Right lung (tissue), 10 donors: ENCODE data around the gene MCCD1. TPM values are rescaled to one million over a fixed set of nuclear protein-coding genes. Genes with fewer than 3 reads are reported as not detected.
"Not testable (repeated sequence)": the region's sequence is repeated elsewhere in the genome, so short reads cannot be mapped to it uniquely, and the experiment has no call there.

Experiments
- DNase-seq, 2 donors: peaks; one replicate each; pipeline ENCODE4 v3.0.0-alpha.2; 2013
- long read RNA-seq, 8 donors: transcript quantifications; one replicate each; lab custom pipeline, GENCODE V29; 2026
- polyA plus RNA-seq, 5 donors: library from polyadenylated mRNA; unstranded; fragments of 120-200 nt; gene quantifications; one replicate each; pipeline versions ENCODE4 v1.2.1 to v1.2.3, GENCODE V29; 2013; ENCODE audit warnings: inconsistent platforms in 1 of 5, low replicate concordance in 1 of 5; ENCODE audit not compliant: insufficient read length in 5 of 5, insufficient read depth in 1 of 5

Gene MCCD1, protein sequence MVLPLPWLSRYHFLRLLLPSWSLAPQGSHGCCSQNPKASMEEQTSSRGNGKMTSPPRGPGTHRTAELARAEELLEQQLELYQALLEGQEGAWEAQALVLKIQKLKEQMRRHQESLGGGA
- under 1 TPM in 1 of 5 donors, not detected in 4; 0.16 TPM for polyA plus RNA-seq
- long read RNA-seq, donor 1: 0 reads
- long read RNA-seq, donor 2: 0 reads
- long read RNA-seq, donor 3: 0 reads
- long read RNA-seq, donor 4: 0 reads
- long read RNA-seq, donor 5: 0 reads
- long read RNA-seq, donor 6: 0 reads
- long read RNA-seq, donor 7: 0 reads
- long read RNA-seq, donor 8, partial matches to known transcripts: 8 of 8 reads
- long read RNA-seq, donor 8, other reads (novel, unspliced or antisense): 0 of 8 reads

DNA sequence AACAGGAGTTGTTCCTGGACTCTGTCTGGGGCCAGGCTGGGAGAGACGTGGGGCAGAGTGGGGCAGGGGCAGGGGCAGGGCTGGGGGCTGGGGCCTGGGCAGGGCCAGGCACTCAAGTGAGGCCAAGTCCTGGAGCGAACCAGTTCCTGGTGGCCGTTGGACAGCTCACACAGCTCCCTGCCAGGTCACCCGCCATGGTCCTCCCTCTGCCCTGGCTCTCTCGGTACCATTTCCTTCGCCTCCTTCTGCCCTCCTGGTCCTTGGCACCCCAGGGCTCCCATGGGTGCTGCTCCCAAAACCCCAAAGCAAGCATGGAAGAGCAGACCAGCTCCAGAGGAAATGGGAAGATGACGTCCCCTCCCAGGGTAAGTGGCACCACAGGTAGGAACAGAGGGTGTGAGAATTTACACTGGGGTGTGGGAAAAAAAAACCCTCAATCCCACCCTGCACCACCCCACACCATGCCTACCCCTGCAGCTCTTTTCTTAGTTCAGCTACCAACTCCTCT lies at the start of gene MCCD1:
TSS of gene MCCD1 (plus strand) at position 142 of the 508 bp plus-strand sequence. CDS start at position 195, 53 bp downstream.
- no peak for DNase-seq

DNA sequence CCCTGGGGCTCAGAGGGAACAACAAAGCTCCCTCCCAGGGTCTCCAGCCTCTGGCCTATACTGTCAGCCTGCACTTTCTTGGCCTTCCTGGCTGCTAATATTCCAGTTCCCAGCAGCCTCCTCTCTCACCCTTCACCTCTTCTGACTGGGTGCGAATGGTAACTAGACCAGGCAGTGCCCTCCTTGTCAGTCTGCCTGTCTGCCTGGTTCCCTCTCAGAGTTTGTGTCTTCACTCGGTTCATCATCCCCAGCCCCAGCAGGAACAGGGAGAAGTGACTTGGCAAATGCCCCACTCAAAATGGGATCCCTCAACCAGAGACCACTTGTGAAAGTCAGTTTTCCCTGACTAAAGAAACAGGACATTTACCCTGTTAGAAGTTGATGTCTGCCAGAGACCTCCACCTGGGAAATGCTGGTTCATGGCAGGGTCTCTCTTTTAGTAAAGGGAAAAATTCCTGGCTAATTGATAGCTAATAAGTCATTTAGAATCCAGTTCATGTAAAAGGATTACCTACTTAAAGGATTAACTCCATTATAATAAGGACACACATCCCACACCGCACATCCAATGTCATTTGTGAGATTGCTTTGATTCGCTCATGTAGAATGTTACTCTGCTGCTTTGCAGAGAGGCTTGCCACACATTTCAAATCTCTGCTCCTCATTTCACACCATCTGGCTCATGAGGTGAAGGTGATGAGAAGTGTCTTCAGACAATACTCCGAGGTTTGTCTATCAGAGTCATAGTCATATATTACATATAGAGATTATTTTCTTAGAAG lies 49.4 kb upstream of the MCCD1 start:
- no peak for DNase-seq

DNA sequence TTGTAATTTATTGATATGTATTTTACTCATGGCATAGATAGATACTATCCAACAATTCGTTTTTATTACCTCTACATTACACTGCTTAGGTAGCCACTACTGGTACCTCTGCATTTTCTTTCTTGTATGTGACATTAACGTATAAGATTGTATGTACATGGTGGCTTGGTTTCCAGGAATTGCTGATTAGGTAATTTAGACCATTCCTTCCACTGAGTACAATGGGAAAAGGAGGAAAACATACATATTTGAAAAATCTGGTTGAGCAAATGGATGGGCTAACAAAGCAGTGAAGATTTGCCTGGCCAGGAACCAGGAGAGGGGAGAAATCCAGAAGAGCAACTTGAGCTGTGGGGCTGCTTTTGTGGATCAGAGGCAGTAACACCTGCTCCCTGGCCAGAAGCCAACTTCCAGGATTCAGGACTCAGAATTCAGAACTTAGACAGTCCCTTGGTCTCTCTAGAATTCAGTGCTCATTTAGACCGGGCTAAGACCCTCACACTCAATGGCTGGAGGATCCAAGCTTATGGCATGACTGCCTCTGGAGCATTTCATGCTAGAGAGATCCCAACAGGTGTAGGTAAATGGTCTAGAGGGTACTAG lies 48.7 kb upstream of the MCCD1 start:
- DNase-seq: no peak

DNA sequence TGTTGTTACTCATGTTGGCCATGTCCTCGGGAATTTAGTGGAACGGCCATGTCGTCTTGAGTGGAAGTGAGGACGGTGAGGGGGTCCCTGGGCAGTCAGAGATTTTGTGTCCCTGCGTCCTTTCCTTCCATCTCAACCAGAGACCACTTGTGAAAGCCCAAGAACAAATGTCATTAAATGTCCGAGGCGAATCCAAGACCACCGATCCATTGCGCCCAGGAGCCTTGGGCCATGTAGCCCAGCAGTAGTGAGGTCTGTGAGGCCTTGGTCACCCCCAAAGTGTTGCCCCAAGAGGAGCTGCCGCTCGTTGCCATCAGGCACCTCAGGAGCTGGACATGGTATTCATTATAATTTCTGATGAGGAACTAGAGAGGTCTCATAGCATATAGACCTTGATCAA lies 48.2 kb upstream of the MCCD1 start:
- no peak for DNase-seq

DNA sequence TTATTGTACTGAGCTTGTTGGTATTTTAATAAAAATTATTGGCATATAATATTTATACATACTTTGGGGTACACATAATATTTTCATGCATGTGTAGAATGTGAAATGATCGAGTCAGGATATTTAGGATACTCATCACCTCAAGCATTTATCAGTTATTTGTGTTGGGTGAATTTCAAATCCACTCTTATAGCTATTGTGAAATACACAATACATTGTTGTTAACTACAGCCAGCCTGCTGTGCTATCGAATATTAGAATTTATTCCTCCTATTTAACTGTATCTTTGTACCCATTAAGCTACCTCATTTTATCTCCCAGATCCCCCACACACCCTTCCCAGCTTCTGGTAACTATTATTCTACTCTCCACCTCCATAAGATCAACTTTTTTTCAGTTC lies 45.4 kb upstream of the MCCD1 start:
- no peak for DNase-seq

DNA sequence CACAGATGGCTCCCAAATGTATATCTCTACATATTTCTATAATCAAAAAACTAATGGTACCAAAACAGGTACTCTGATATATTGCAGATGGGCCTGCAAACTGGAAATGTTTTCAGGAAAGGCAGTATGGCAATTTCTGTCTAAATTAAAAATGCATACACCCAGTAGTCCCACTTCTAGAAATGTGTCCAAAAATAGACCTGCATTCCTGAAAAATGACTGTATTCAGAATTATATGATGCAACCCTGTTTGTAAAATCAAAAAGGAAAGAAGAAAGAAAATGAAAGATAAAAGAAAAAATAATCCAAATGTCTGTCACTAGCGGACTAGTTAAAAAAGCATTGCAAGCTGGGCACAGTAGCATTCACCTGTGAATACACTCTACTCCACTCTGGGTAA lies 43.7 kb upstream of the MCCD1 start:
- no peak for DNase-seq

DNA sequence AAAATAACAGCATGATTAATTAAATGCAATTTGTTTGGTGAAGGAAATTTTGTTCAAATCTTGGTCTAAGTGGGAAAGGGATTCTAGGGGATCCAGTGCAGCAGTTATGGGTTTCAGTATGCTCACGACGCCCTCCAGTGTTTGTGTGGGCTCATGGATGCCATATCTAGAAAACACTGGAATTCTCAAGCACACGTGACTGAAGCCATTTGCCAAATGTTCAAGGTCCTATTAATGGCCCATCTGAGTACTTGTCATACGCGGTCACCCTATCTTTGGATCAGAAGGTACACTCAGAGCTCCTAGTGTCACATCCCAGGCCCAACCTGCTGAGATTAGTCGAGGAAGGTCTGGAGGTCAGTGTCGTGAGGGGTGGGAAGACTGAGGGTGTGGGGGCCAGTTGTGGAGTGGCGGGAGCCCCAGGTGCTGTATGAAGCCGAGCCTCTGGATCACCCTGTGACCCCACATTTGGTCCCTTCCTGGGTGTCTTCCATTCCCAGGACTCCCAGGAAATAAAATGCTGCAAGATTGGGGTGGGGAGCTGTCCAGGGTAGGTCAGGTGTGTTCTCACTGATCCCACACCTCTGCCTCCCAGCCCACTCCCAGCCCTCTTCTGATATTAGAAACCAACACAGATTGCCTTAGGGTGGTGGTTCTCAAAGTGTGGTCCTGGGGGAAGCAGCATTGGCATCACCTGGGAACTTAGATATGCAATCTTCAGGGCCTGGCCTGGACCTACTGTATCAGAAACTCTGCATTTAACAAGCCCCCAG lies 42.5 kb upstream of the MCCD1 start:
- not testable (repeated sequence) for DNase-seq

DNA sequence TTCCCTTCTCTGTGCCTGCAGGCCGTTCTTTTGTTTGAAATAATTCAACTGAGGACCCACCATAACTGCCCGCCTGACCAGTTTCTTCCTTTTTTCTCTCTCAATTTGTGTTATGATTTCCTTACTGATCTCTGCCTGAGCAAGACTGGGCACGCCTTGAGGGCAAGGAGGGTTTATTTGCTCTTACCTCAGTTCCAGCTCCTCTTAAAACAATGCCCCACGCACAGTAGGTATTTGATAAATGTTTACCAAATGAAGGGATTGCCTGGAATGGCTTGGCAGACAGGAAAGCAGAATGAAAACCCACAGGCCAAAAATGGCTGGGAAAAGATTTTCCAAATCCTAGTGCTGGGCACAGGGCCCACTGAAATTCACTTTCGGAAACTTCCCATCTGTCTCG lies 41.1 kb upstream of the MCCD1 start:
- not testable (repeated sequence) for DNase-seq

DNA sequence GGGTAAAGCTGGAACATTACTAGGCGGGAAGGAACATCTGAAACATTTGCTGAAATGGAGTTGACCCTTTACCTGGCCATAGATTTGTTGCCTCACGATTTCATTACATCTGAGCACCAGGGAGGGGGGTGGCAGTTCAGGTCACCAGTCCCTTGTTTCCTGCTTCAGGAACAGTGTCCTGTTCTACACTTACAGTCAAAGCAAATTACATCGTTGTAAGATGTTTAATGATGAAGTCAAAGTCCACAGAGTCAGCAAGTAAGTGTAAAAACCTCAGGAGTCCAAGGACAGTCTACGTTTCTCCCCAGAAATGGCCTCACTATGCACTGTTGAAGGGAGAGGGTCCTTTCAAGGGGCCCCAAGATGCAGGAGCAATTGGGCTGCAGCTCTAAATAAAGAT lies 39.7 kb upstream of the MCCD1 start:
- no peak for DNase-seq

DNA sequence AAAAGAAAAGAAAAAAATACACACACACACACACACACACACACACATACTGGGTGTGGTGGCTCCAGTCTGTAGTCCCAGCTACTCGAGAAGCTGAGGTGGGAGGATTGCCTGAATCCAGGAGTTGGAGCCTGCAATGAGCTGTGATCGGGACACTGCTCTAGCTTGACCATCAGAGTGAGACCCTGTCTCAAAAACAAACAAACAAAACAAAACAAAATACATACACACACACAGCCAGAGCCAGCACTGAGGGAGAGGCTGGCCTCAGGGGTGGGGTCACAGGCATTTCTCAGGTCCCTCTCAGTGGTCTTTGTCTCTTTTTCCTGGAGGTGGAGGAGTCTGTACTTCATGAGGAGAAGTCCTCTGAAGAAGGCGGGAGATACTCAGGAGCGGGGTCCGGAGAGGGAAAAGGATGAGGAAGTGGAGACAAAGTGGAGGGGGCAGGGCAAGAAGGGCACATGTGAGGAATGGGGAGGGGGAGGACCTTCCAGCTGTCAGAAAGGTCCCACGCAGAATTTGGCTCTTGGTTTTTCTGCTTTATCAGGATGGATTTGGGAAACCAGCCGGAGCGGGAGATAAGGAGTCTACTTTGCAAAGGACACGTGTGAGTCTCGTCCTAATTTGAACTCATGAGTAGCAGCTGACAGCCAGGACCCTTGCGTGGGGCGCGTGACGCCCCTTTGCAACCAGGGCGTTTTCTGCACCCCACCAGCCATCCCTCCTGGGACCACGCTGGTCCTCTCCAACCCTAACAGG lies 38.5 kb upstream of the MCCD1 start:
- no peak for DNase-seq

DNA sequence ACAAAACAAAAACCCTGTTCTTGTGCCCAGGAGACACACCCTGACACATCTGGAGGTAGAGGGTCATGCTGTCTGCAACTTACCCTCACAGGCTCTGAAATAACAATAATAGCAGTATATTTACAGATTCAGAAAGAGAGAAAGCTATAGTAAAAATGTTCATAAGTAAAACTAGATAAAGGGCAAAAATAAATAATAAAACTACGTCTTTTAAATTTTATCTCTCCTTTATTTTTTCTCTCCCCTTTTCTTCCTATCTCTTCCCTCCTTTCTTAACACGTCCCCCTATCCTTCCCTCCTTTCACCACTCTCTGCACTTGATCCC lies 35.2 kb upstream of the MCCD1 start:
- not testable (repeated sequence) for DNase-seq

DNA sequence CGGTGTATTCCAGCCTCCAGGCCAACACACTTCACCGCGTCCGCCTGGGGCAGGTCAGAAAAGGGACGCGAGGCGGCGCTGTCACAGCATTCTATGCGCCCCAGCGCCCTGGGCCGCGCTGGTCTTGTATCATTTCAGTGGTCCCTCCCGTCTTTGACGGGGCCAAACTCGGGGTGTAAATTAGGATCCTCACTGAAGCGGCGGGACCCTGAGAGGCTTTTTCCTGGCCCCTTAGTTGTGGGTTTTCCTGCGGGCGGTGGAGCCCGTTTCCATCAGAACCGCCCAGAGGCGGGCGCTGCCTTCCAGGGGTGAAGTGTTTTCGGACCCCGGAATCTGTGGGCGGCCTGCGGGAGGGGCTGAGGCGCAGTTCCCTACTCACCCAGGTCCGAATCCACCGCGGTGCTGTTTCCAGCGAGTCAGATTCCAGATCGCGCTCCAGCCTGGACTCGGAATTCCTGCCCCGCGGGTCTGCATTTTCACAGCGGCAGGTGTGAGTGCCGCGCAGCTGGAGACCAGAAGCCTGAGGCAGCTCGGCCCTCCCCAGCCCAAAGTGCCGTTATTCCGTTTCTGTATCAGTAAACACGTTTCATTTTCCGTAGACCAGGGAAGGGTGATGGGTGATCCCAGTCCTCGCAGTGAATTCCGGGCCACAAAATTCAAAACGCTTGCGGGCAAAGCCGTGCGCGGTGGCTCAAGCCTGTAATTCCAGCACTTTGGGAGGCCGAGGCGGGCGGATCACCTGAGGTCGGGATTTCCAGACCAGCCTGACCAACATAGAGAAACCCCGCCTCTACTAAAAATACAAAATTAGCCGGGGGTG lies 34.7 kb upstream of the MCCD1 start:
- DNase-seq: peak; percentile 23 to 43

DNA sequence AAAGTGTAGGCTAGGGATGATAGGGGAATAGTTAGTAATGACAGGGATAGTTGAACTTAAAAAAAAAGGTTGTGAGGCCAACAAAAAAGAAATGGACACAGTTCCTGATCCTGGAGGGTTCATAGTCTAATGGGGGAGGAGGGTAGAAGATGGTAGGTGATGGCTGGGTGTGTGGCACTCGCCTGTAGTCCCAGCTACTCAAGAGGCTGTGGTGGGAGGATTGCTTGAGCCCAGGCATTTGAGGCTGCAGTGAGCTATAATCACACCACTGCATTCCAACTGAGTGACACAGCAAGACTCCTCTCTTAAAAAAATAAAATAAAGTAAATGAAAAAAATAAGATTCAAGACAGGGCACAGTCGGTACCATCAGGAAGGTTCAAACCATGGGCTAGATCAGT lies 33.2 kb upstream of the MCCD1 start:
- DNase-seq: no peak

DNA sequence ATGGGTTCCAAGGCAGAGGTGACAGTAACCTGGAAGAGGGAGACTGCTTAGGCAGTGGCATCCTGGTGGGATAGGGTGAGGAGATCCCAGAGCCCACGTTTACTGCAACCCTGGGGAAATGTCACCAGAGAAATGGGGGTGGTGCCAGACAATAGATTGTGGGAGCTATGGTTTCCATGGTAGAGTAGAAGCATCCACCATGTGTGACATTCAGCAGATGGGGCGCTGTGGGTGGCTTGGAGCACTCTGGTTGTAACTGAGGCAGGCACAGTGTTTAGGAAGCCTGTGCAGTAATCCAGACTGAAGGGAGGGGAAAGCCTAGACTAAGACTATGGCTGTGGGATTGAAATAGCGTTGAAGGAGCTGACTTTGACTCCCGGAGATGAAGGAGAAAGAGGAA lies 31.9 kb upstream of the MCCD1 start:
- DNase-seq: not testable (repeated sequence)

DNA sequence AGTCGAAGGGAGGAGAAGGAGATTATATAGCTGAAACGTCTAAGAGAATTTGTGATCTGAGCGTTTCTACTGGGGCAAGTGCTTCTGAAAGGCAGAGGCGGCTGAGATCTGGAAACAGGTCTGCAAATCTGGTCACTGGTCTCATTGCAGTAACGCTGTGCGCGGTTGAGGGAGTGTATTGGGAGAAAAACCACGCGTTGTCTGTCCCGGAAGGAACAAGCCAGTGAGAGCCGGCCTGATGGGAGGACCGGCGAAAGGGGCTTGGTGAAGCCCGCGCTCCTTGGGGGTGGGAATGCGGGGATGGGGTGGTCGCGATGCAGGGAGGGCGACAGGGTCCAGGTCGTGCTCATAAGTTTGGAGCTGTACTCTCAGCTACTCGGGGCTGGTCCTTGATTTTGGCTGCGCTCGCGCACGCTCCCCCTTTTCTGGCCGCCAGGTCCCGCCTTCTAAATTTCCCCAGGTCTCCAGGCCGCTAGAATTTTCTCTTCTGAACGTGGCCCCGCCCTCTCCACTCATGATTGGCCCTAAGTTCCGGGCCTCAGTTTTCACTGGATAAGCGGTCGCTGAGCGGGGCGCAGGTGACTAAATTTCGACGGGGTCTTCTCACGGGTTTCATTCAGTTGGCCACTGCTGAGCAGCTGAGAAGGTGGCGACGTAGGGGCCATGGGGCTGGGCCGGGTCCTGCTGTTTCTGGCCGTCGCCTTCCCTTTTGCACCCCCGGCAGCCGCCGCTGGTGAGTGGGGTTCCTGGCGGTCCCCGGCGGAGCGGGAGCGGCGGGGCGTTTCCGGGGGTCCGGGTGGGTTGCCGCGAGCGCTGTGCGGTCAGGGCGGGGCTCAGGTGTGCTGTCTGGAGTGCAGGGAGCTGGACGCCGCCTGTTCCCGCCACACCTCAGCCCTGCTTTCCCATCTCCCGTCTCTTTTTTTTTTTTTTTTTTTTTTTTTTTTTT lies 31.0 kb upstream of the MCCD1 start, which contains the start of gene MICB:
TSS of gene MICB (plus strand) at position 615 of the 946 bp plus-strand sequence. CDS start at position 664, 49 bp downstream.
- peak; percentile 21 to 23 for DNase-seq

DNA sequence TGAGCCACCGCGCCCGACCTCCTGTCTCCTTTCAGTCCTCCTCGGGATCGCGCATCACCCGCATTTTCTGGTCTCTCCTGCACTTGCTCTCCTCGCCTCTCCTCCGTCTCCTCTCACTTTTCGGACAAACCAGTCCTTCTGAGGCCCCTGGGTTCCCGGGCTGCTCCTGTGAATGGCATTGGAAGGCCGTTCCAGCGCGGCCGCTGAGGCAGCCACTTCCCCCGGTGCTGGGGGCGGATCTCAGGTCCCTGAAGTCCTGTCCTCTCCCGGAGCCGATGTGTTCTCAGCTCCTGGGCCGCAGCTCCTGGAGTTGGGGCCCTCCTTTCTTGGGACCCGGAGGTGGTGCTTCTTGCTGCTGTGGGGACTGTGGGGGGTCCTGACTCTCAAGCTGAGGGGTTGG lies 30.0 kb upstream of the MCCD1 start:
- DNase-seq: no peak

DNA sequence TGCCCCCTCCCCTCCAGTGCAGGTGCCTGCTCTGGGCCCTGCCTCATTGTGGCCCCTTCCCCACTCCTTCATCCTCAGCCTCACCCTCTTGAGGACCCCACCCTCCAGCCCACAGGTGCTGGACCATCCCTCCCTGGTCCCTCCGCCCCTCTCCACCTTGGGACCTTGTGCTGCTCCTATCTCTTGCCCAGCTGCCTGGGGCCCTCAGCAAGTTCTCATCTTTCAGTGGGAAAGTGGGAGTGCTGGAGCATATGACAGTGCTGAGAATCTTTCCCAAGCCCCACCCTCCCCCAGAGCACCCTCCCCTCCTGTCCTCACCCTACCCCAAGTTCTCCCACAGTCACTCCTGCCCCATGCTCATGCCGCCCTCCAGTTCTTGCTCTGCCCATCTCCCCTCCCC lies 29.1 kb upstream of the MCCD1 start:
- not testable (repeated sequence) for DNase-seq

DNA sequence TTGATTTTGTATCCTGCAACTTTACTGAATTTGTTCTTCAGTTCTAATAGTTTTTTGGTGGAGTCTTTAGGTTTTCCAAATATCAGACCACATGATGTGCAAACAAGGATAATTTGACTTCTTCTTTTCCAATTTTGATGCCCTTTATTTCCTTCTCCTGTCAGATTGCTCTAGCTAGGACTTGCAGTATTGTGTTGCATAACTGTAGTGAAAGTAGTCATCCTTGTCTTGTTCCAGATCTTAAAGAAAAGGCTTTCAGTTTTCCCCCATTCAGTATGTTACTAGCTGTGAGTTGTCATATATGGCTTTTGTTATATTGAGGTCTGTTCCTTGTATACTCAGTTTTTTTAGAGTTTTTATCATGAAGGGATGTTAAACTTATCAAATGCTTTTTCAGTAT lies 26.2 kb upstream of the MCCD1 start:
- no peak for DNase-seq

DNA sequence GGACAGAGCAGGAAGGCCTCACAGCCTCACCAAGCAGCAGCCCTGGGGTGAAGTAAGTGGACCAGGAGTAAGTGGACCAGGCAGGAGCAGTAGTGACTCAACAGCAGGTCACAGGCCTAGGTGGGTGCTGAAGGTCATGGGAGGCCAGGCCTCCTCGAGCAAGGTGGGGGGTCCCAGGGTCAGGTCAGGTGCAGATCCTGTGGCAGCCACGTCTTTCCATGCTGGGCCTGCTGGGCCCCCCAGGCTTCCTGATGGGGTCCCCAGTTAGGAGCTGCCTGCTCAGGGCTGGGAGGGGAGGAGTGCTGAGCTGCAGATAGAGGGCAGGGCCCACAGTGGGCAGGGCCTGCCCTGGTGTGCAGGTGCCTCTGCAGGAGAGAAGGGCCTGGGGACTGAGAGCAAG lies 19.7 kb upstream of the MCCD1 start:
- not testable (repeated sequence) for DNase-seq
